HUES48 (cell line): ENCODE results near the gene IL2RA.

Source experiments
- H3K27ac ChIP-seq: one replicate; pipeline ENCODE4 v1.7.0; 2013; ENCODE audit warnings: low read depth, low read length, inconsistent platforms
- H3K27me3 ChIP-seq: 2 replicates; pipeline ENCODE4 v1.6.1; 2013; ENCODE audit warnings: mild to moderate bottlenecking, low read length; ENCODE audit not compliant: control insufficient read depth, insufficient read depth
- H3K36me3 ChIP-seq: 2 replicates; pipeline ENCODE4 v1.6.1; 2013; ENCODE audit warnings: low read length; ENCODE audit not compliant: control insufficient read depth, insufficient read depth
- H3K4me1 ChIP-seq: 2 replicates; pipeline ENCODE4 v1.6.1; 2013; ENCODE audit warnings: mild to moderate bottlenecking, low read length; ENCODE audit not compliant: control insufficient read depth, insufficient read depth
- H3K4me3 ChIP-seq: 2 replicates; pipeline ENCODE4 v1.5.1; 2013; ENCODE audit warnings: mild to moderate bottlenecking, low read depth, low read length
- H3K9ac ChIP-seq: 2 replicates; pipeline ENCODE4 v1.6.1; 2013; ENCODE audit warnings: mild to moderate bottlenecking, low read depth, low read length, moderate library complexity
- H3K9me3 ChIP-seq: 2 replicates; pipeline ENCODE4 v1.6.1; 2013; ENCODE audit warnings: low read length; ENCODE audit not compliant: control insufficient read depth, insufficient read depth

The IL2RA gene

GRCh38 chr10:6035931-6036575 is 26.1 kb downstream of the IL2RA start:
- Histone ChIP-seq H3K4me1 (no peaks in the 10 kb centered on the region), H3K36me3 (no peaks in the 10 kb centered on the region), H3K9me3 (peaks cover 1% of the 10 kb centered on the region; the same call in 1 of the 2 replicates), H3K4me3 (no peak overlapping the region), H3K9ac (no peak overlapping the region), H3K27me3 (no peaks in the 10 kb centered on the region), H3K27ac (no peak overlapping the region)

GRCh38 chr10:6035101-6035834 is 26.9 kb downstream of the IL2RA start:
- no peaks in the 10 kb centered on the region for H3K36me3 ChIP-seq
- H3K4me3 ChIP-seq = no peak overlapping the region
- peaks cover 9% of the 10 kb centered on the region for H3K9me3 ChIP-seq
- H3K9ac ChIP-seq = no peak overlapping the region
- no peaks in the 10 kb centered on the region for H3K4me1 ChIP-seq
- H3K27me3 ChIP-seq = no peaks in the 10 kb centered on the region
- H3K27ac ChIP-seq = no peak overlapping the region

- no peaks in the 10 kb centered on the region for H3K36me3 ChIP-seq
- H3K9me3 ChIP-seq = peaks cover 14% of the 10 kb centered on the region
- no peaks in the 10 kb centered on the region for H3K27me3 ChIP-seq
- H3K4me3 ChIP-seq = no peak overlapping the region
- no peaks in the 10 kb centered on the region for H3K4me1 ChIP-seq
- no peak overlapping the region for H3K9ac ChIP-seq
- H3K27ac ChIP-seq = no peak overlapping the region
Measured at GRCh38 chr10:6034371-6034770, 27.8 kb downstream of the IL2RA start.

- H3K27ac ChIP-seq = no peak overlapping the region
- peaks cover 14% of the 10 kb centered on the region for H3K9me3 ChIP-seq
- no peaks in the 10 kb centered on the region for H3K36me3 ChIP-seq
- no peak overlapping the region for H3K9ac ChIP-seq
- H3K4me3 ChIP-seq = no peak overlapping the region
- no peaks in the 10 kb centered on the region for H3K27me3 ChIP-seq
- no peaks in the 10 kb centered on the region for H3K4me1 ChIP-seq
Measured at GRCh38 chr10:6033954-6034353, 28.2 kb downstream of the IL2RA start.

GRCh38 chr10:6030940-6031339 is 31.2 kb downstream of the IL2RA start:
- Histone ChIP-seq H3K4me1 (no peaks in the 10 kb centered on the region), H3K27me3 (no peaks in the 10 kb centered on the region), H3K9ac (no peak overlapping the region), H3K9me3 (peaks cover 14% of the 10 kb centered on the region), H3K27ac (no peak overlapping the region), H3K36me3 (no peaks in the 10 kb centered on the region), H3K4me3 (no peak overlapping the region)

- Histone ChIP-seq H3K4me1 (no peaks in the 10 kb centered on the region), H3K36me3 (no peaks in the 10 kb centered on the region), H3K27me3 (no peaks in the 10 kb centered on the region)
Measured at GRCh38 chr10:6030217-6030616, 31.9 kb downstream of the IL2RA start.

GRCh38 chr10:6027929-6028328 is 34.2 kb downstream of the IL2RA start:
- H3K9ac ChIP-seq = no peak overlapping the region
- H3K27me3 ChIP-seq = no peaks in the 10 kb centered on the region
- no peak overlapping the region for H3K4me3 ChIP-seq
- H3K36me3 ChIP-seq = no peaks in the 10 kb centered on the region
- no peak overlapping the region for H3K27ac ChIP-seq
- peaks cover 14% of the 10 kb centered on the region for H3K9me3 ChIP-seq
- H3K4me1 ChIP-seq = no peaks in the 10 kb centered on the region

More at GRCh38 chr10:6030217-6030616, 31.9 kb downstream of the IL2RA start:
- H3K27ac ChIP-seq = no peak overlapping the region
- H3K9ac ChIP-seq = no peak overlapping the region
- peaks cover 14% of the 10 kb centered on the region for H3K9me3 ChIP-seq
- H3K4me3 ChIP-seq = no peak overlapping the region

DNA sequence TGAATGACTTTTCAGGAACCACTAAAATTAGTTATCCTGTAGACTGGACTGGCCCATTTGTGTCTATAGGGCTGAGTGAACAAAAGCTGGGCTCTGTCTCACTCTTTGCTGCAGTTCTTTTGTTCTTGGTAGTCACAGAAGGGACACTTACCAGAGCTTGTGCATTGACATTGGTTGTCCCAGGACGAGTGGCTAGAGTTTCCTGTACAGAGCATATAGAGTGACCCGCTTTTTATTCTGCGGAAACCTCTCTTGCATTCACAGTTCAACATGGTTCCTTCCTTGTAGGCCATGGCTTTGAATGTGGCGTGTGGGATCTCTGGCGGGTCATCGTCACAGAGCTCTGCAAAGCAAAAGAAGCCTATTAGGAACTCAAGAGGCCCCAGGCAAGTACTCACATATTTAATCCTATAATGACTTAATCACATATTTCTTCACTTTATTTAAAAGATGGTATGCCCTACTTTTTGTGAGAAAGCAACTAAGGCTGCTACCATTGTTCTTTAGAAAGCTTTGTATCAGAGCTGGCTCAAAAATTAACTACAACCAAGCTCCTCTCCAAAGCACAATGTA is 36.4 kb downstream of the IL2RA start:
- Histone ChIP-seq H3K27ac (no peak overlapping the region), H3K9me3 (peaks cover 9% of the 10 kb centered on the region), H3K36me3 (no peaks in the 10 kb centered on the region), H3K9ac (no peak overlapping the region), H3K27me3 (no peaks in the 10 kb centered on the region), H3K4me3 (no peak overlapping the region), H3K4me1 (no peaks in the 10 kb centered on the region)

- Histone ChIP-seq H3K27me3 (no peaks in the 10 kb centered on the region), H3K9me3 (no peaks in the 10 kb centered on the region), H3K36me3 (no peaks in the 10 kb centered on the region), H3K9ac (no peak overlapping the region), H3K4me1 (no peaks in the 10 kb centered on the region), H3K27ac (no peak overlapping the region), H3K4me3 (no peak overlapping the region)
Measured at GRCh38 chr10:6024334-6024682, 37.9 kb downstream of the IL2RA start.

DNA sequence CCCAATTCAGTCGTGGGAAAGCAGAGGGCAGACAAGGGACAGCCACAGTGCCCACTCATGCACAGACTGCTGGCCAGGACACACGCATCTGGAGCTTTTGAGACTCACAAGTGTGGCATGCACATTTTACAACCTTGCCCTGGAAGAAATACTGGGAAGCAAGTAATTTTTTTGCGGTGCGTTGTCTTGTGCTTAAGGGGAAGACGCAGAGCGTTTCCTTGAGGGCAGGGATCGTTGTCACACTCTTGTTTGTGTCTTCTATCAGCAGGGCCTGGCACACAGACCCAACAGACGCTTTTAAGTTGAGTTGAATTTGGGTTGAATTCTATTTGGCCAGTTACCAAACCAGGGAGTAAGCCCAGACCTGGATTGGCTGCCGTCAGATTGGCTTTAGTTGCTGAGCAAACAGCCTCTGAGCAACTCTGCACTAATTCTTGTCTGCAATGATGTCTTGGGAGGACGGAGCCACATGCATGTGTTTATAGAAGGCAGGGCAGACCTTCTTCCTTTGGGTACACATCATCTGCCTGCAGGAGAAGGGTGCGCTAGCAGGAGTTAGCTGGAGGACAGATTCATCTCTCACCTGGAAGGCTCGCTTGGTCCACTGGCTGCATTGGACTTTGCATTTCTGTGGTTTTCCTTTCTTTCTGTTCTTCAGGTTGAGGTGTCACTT is 38.4 kb downstream of the IL2RA start:
- no peaks in the 10 kb centered on the region for H3K9me3 ChIP-seq
- H3K4me3 ChIP-seq = no peak overlapping the region
- H3K27ac ChIP-seq = no peak overlapping the region
- H3K4me1 ChIP-seq = no peaks in the 10 kb centered on the region
- H3K9ac ChIP-seq = no peak overlapping the region
- no peaks in the 10 kb centered on the region for H3K27me3 ChIP-seq
- no peaks in the 10 kb centered on the region for H3K36me3 ChIP-seq

DNA sequence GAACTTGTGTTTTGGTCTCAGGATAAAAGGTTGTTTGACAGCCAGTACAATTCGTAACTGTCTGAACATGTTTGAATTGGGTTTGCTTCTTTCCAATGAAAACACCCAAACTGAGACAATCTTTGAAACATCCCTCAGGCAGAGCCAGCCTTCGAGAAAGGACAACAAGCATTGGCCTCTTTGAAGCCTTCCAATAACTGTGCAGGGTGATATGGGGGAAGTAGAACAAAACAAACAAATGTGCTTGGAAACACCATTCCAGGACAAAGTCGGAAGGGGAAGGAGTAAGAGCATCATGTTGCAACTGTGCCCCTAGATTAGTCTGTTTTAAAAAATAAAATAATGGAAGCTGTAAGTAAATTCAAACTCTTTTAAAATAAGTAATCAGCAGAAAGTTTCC is 39.5 kb downstream of the IL2RA start:
- Histone ChIP-seq H3K9ac (no peak overlapping the region), H3K4me3 (no peak overlapping the region), H3K36me3 (no peaks in the 10 kb centered on the region), H3K4me1 (no peaks in the 10 kb centered on the region), H3K9me3 (no peaks in the 10 kb centered on the region), H3K27ac (no peak overlapping the region), H3K27me3 (no peaks in the 10 kb centered on the region)
